Parathyroid adenoma (tissue), 2 donors: Measurements from ENCODE around the gene GPR148.

ENCODE experiments used
- H2AFZ ChIP-seq: fragments of 300-600 bp; sonication (generic); one replicate; pipeline ENCODE4 v1.7.0; 2017; ENCODE audit warnings: antibody characterized with exemption, mild to moderate bottlenecking
- H3K27ac ChIP-seq: fragments of 300-600 bp; sonication (generic); one replicate; pipeline ENCODE4 v1.7.0; 2017
- H3K27me3 ChIP-seq: fragments of 300-600 bp; sonication (generic); one replicate; pipeline ENCODE4 v1.7.0; 2017; ENCODE audit warnings: low read length; ENCODE audit not compliant: control insufficient read depth, insufficient read depth
- H3K36me3 ChIP-seq: fragments of 300-600 bp; sonication (generic); one replicate; pipeline ENCODE4 v1.7.0; 2017; ENCODE audit warnings: low read length; ENCODE audit not compliant: control insufficient read depth, insufficient read depth
- H3K4me1 ChIP-seq: fragments of 300-600 bp; sonication (generic); one replicate; pipeline ENCODE4 v1.7.0; 2017; ENCODE audit warnings: control low read depth
- H3K4me2 ChIP-seq: fragments of 300-600 bp; sonication (generic); one replicate; pipeline ENCODE4 v1.7.0; 2017; ENCODE audit warnings: low read length
- H3K4me3 ChIP-seq: fragments of 300-600 bp; sonication (generic); one replicate; pipeline ENCODE4 v1.7.0; 2017; ENCODE audit warnings: low read depth, low read length
- H3K79me2 ChIP-seq: fragments of 300-600 bp; sonication (generic); one replicate; pipeline ENCODE4 v1.7.0; 2017; ENCODE audit warnings: control low read depth
- H3K9ac ChIP-seq: fragments of 300-600 bp; sonication (generic); one replicate; pipeline ENCODE4 v1.7.0; 2017; ENCODE audit warnings: mild to moderate bottlenecking
- H3K9me3 ChIP-seq: fragments of 300-600 bp; sonication (generic); one replicate; pipeline ENCODE4 v1.7.0; 2017; ENCODE audit warnings: low read length; ENCODE audit not compliant: control insufficient read depth
- TF ChIP-seq, protein P1 (sequence below): fragments of 300-600 bp; sonication (generic); IDR thresholded peaks from one replicate; pipeline ENCODE4 v1.7.0; 2017; ENCODE audit warnings: antibody characterized with exemption, mild to moderate bottlenecking
- donor health status: primary hyperparathyroidism.

Gene GPR148

GRCh38 chr2:130740671-130741070, 11.8 kb downstream of the GPR148 start:
- no peak overlapping the region for H3K9ac ChIP-seq
- no peaks in the 10 kb centered on the region for H3K4me1 ChIP-seq
- H2AFZ ChIP-seq: no peak overlapping the region
- H3K9me3 ChIP-seq: no peaks in the 10 kb centered on the region
- no peaks in the 10 kb centered on the region for H3K27me3 ChIP-seq
- H3K4me3 ChIP-seq: no peak overlapping the region
- TF ChIP-seq, protein P1, sequence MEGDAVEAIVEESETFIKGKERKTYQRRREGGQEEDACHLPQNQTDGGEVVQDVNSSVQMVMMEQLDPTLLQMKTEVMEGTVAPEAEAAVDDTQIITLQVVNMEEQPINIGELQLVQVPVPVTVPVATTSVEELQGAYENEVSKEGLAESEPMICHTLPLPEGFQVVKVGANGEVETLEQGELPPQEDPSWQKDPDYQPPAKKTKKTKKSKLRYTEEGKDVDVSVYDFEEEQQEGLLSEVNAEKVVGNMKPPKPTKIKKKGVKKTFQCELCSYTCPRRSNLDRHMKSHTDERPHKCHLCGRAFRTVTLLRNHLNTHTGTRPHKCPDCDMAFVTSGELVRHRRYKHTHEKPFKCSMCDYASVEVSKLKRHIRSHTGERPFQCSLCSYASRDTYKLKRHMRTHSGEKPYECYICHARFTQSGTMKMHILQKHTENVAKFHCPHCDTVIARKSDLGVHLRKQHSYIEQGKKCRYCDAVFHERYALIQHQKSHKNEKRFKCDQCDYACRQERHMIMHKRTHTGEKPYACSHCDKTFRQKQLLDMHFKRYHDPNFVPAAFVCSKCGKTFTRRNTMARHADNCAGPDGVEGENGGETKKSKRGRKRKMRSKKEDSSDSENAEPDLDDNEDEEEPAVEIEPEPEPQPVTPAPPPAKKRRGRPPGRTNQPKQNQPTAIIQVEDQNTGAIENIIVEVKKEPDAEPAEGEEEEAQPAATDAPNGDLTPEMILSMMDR: no peak
- H3K79me2 ChIP-seq: no peaks in the 10 kb centered on the region
- H3K36me3 ChIP-seq: no peaks in the 10 kb centered on the region
- no peak overlapping the region for H3K4me2 ChIP-seq
- H3K27ac ChIP-seq: no peak overlapping the region

GRCh38 chr2:130743278-130743677, 14.4 kb downstream of the GPR148 start:
- Histone ChIP-seq H3K27me3 (no peaks in the 10 kb centered on the region), H2AFZ (no peak overlapping the region), H3K4me1 (no peaks in the 10 kb centered on the region), H3K4me2 (no peak overlapping the region), H3K36me3 (no peaks in the 10 kb centered on the region), H3K9me3 (no peaks in the 10 kb centered on the region), H3K4me3 (no peak overlapping the region), H3K9ac (no peak overlapping the region), H3K27ac (no peak overlapping the region), H3K79me2 (no peaks in the 10 kb centered on the region)
- TF ChIP-seq, protein P1: no peak

DNA sequence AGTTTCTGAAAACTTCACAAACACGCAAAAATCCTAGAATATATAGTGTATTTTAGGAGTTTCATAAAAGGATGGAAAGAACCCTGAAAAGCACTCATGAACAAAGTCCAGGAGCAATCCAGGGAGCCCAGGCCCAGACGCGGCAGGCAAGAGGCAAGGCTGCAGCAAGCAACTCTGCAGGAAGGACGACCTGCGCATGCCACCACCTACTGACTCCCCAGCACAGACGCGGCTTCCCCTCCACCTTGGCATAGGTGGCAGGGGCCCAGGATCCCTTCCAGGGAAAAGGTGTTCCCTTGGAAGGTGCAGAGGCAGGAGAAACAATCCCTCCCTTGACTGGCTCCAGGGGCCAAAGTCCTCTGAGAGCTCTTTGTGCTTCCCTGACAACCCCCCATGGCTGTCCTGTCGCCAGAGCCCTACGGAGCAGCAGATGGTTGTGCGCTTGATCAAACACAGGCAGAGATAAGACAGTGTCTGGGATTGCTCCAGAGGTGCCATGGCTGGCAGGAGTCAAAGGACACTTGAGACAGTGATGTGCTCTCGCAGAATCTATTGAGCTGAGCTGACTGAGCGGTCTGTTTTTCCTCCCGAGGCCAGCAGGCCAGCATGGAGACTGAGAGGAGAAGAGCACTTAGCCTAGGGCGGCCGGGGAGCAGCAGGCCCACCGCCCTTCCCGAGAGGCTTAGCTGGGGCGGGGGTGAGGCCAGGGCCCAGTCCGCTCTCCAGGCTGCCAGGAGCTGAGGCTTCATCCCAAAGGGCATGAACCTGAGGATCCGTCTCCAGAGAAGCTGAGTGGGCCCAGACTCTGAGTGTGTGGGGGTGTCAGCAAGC, 15.6 kb downstream of the GPR148 start:
- H3K27ac ChIP-seq: no peak overlapping the region
- H3K27me3 ChIP-seq: no peaks in the 10 kb centered on the region
- H3K79me2 ChIP-seq: no peaks in the 10 kb centered on the region
- H3K4me1 ChIP-seq: no peaks in the 10 kb centered on the region
- H3K9me3 ChIP-seq: no peaks in the 10 kb centered on the region
- no peak overlapping the region for H3K4me3 ChIP-seq
- H3K9ac ChIP-seq: no peak overlapping the region
- H3K4me2 ChIP-seq: no peak overlapping the region
- H2AFZ ChIP-seq: no peak overlapping the region
- TF ChIP-seq, protein P1: no peak
- no peaks in the 10 kb centered on the region for H3K36me3 ChIP-seq

GRCh38 chr2:130749078-130749477, 20.2 kb downstream of the GPR148 start:
- H2AFZ ChIP-seq: no peak overlapping the region
- H3K9me3 ChIP-seq: no peaks in the 10 kb centered on the region
- no peak overlapping the region for H3K9ac ChIP-seq
- no peaks in the 10 kb centered on the region for H3K27me3 ChIP-seq
- H3K4me2 ChIP-seq: no peak overlapping the region
- H3K36me3 ChIP-seq: no peaks in the 10 kb centered on the region
- H3K79me2 ChIP-seq: no peaks in the 10 kb centered on the region
- no peak overlapping the region for H3K27ac ChIP-seq
- TF ChIP-seq, protein P1: no peak
- no peak overlapping the region for H3K4me3 ChIP-seq
- H3K4me1 ChIP-seq: no peaks in the 10 kb centered on the region

GRCh38 chr2:130749641-130750040, 20.8 kb downstream of the GPR148 start:
- TF ChIP-seq, protein P1: no peak
- H3K27ac ChIP-seq: no peak overlapping the region
- no peaks in the 10 kb centered on the region for H3K4me1 ChIP-seq
- no peak overlapping the region for H3K4me2 ChIP-seq
- no peaks in the 10 kb centered on the region for H3K79me2 ChIP-seq
- no peaks in the 10 kb centered on the region for H3K36me3 ChIP-seq
- no peaks in the 10 kb centered on the region for H3K9me3 ChIP-seq
- H3K9ac ChIP-seq: no peak overlapping the region
- no peak overlapping the region for H3K4me3 ChIP-seq
- no peaks in the 10 kb centered on the region for H3K27me3 ChIP-seq
- no peak overlapping the region for H2AFZ ChIP-seq
